ENCODE measurements around the gene BICRAL. TPM values are rescaled to one million over a fixed set of nuclear protein-coding genes. Genes with fewer than 3 reads are reported as not detected.

The BICRAL gene
- total and polyA plus RNA-seq, 9 of the 15 experiments (the other 6 are each of a cell fraction or from before 2014, with no cell fraction given), result 1.2 to 11.9 (median 5.6) TPM

GRCh38 chr6:42821341-42821668 is 39.5 kb downstream of the BICRAL start:
- Histone ChIP-seq H3K27me3 (ENCODE audit: control insufficient read depth in 2 of 2, insufficient read depth in 2 of 2, low read length in 2 of 2) (no peaks in the 10 kb centered on the region), H4K20me1 (replicated peaks; ENCODE audit: control insufficient read depth, insufficient read depth, low read length) (no peaks in the 10 kb centered on the region; the same call in 1 of the 2 replicates), H3K79me2 (ENCODE audit: control insufficient read depth, insufficient read depth, low read length) (no peaks in the 10 kb centered on the region), H3K4me2 (ENCODE audit: insufficient read depth, low read length) (no peak overlapping the region), H2AFZ (ENCODE audit: low read depth, low read length) (no peak overlapping the region), H3K9ac (ENCODE audit: insufficient read depth in 1 of 2, low read depth in 2 of 2, low read length in 2 of 2) (no peak overlapping the region), H3K36me3 (ENCODE audit: control insufficient read depth, insufficient read depth, low read length) (peaks cover 13% of the 10 kb centered on the region; the same call in 1 of the 3 replicates), H3K27ac (ENCODE audit: extremely low read depth, low read depth, low read length) (no peak overlapping the region), H3K9me3 (replicated peaks; ENCODE audit: control insufficient read depth, insufficient read depth, low read depth, low read length) (no peaks in the 10 kb centered on the region), H3K4me3 (no peak overlapping the region), H3K4me1 (replicated peaks in 1 of 2; ENCODE audit: control insufficient read depth in 2 of 2, insufficient read depth in 2 of 2, low read length in 2 of 2) (no peaks in the 10 kb centered on the region), H3K9me1 (ENCODE audit: control insufficient read depth, insufficient read depth, low read length) (no peaks in the 10 kb centered on the region)
- DNase-seq (ENCODE audit: extremely low read depth in 1 of 4, low spot score in 3 of 4) (no peak), FAIRE-seq (no peak), ATAC-seq (no peak)
- in situ Hi-C loops (cut with MboI) (no loop called here), intact Hi-C loops (cut with micrococcal nuclease) (no loop called here)
- ChIA-PET CTCF (ENCODE audit: low intra/inter-chr PET ratio) (no interaction called here), POLR2A (interaction anchor here (0.9 kb wide), 1 partner anchor 10 kb away, joined by 4 read pairs; no protein-coding TSS in a partner anchor)
- no TSS peak for BruUV-seq (replicated peaks)
- 73% methylated on average over 3 of the region's 3 CpGs for WGBS (ENCODE audit: insufficient coverage, low coverage, missing lambda C conversion rate)
- TF ChIP-seq, protein P1, sequence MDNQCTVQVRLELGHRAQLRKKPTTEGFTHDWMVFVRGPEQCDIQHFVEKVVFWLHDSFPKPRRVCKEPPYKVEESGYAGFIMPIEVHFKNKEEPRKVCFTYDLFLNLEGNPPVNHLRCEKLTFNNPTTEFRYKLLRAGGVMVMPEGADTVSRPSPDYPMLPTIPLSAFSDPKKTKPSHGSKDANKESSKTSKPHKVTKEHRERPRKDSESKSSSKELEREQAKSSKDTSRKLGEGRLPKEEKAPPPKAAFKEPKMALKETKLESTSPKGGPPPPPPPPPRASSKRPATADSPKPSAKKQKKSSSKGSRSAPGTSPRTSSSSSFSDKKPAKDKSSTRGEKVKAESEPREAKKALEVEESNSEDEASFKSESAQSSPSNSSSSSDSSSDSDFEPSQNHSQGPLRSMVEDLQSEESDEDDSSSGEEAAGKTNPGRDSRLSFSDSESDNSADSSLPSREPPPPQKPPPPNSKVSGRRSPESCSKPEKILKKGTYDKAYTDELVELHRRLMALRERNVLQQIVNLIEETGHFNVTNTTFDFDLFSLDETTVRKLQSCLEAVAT (IDR thresholded peaks at IDR 0.05), result no peak
- TF ChIP-seq POLR2A (conservative IDR thresholded peaks at IDR 0.05) (no peak), ZNF318 (IDR thresholded peaks at IDR 0.05; ENCODE audit: borderline replicate concordance in 1 of 2, low read depth in 1 of 2) (no peak), RB1 (IDR thresholded peaks at IDR 0.05; ENCODE audit: low read depth) (no peak), PTTG1 (tag; IDR thresholded peaks at IDR 0.05; ENCODE audit: low read depth) (no peak), NFXL1 (CRISPR knock-in tag; IDR thresholded peaks at IDR 0.05) (no peak), PHB2 (IDR thresholded peaks at IDR 0.05; ENCODE audit: low read depth) (no peak), CGGBP1 (CRISPR knock-in tag; IDR thresholded peaks at IDR 0.05) (no peak), ZBTB33 (CRISPR knock-in tag; IDR thresholded peaks at IDR 0.05) (no peak), PREB (CRISPR knock-in tag; IDR thresholded peaks at IDR 0.05) (no peak)

All from K562 (cell line).